Cardiac fibroblast (primary cell): ENCODE results near the gene DIPK1B.
A peak's percentile ranks its signal among the peaks of the same experiment; 100 is the strongest.

Source experiments
- DNase-seq, 2 donors: peaks; one replicate each; pipeline versions ENCODE4 v3.0.0 to v3.0.0-alpha.2; 2010; ENCODE audit warnings: low read depth in 2 of 2
- H3K4me3 ChIP-seq, 2 donors: replicated peaks in 1 of 2; 1 replicate in 1 of 2; 2 replicates in 1 of 2; pipeline ENCODE4 v1.5.1; 2011; ENCODE audit warnings: low read depth in 2 of 2, low read length in 2 of 2, mild to moderate bottlenecking in 2 of 2, moderate library complexity in 1 of 2
- TF ChIP-seq, protein P1 (sequence below): IDR thresholded peaks from one replicate; pipeline ENCODE4 v1.5.1; 2011; ENCODE audit warnings: low read depth, mild to moderate bottlenecking, low read length, inconsistent platforms

Gene DIPK1B

DNA sequence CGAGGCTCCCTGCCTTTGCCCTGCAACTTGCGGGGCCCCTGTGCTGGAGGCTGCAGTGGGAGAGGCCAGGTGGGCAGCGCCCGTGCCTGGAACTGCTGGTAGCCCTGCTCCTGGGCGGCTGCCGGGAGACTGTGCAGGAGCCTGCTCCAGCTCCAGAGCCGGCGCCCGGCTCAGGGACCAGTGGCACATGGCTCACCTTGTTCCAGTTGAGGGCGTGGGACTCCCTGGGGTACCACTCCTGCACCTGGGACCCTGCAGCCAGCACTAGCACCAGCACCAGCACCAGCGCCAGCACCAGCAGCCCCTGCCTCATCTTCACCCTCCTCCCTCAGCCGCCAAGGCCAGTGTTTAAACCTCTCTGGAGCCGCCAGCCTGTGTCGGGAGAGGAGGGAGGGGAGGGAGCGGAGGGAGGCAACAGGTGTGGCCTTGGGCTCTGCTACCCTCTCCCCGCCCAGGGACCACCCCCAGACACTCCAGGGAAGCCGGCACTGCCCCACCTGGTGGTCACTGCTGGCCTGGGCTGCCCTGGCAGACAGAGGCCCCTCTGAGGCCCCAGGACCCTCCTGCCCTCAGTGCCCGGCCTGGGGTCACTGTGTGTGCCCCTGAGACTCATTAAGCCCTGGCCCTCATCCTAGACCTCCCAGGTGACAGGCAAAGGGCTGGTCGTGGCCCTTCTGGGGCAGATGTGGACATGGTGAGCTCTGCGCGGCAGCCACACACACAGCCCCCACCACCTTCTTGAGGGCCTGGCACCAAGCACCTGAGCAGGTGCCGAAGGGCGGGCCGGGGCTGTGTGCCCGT lies 30.4 kb downstream of the DIPK1B start, which contains the start of gene LCN10:
Gene LCN10, minus strand, starts transcription at position 350 of the 801 bp plus-strand sequence. Its CDS starts 37 bp downstream, at position 313.
- no peak for DNase-seq
- H3K4me3 ChIP-seq: no peak within 1 kb of the TSS
- TF ChIP-seq, protein P1, sequence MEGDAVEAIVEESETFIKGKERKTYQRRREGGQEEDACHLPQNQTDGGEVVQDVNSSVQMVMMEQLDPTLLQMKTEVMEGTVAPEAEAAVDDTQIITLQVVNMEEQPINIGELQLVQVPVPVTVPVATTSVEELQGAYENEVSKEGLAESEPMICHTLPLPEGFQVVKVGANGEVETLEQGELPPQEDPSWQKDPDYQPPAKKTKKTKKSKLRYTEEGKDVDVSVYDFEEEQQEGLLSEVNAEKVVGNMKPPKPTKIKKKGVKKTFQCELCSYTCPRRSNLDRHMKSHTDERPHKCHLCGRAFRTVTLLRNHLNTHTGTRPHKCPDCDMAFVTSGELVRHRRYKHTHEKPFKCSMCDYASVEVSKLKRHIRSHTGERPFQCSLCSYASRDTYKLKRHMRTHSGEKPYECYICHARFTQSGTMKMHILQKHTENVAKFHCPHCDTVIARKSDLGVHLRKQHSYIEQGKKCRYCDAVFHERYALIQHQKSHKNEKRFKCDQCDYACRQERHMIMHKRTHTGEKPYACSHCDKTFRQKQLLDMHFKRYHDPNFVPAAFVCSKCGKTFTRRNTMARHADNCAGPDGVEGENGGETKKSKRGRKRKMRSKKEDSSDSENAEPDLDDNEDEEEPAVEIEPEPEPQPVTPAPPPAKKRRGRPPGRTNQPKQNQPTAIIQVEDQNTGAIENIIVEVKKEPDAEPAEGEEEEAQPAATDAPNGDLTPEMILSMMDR: peak; percentile 41

DNA sequence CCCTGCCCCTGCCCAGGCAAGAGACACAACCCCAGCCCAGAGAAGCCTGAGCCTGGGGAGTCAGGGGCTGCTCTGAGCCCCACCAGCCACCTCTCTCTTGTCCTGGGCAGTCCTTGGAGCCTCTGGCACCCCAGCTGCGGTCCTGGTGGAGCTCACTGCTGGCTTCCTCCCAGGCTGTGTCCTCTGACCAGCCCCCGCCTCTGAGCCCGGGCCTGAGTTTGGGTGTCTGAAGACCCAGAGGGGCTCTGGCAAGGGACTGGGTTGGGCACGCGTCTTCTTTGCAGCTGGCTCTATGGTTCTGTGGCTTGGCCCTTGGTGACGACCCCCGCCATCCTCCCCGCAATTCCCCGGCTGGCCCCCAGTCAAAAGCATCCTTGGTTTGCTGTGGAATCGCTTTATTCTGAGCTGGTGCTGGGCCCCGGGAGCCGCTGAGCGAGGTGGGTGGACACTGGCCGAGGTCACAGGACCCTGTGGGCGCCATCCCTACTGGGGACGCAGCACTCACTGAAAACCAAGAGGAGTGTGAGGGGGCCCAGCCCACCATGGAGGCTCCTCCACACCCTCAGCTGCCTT lies 31.4 kb downstream of the DIPK1B start:
- no peak overlapping the region for H3K4me3 ChIP-seq
- TF ChIP-seq, protein P1: no peak

DNA sequence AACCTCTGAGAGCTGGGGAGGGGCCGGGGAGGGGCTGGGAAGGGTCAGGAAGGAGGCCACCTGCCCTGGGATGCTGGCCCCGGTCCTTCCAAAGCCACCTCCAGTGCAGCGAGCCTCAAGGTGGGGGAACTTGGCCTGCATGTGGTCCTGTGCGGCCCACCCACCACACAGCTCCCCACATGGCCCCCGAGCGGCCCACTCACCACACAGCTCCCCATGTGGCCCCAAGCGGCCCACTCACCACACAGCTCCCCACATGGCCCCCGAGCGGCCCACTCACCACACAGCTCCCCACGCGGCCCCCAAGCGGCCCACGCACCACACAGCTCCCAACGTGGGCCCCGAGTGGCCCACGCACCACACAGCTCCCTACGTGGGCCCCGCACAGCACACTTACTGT lies 32.4 kb downstream of the DIPK1B start:
- no peak overlapping the region for H3K4me3 ChIP-seq
- TF ChIP-seq, protein P1: no peak
- no peak for DNase-seq

More for the DNA sequence above, 31.4 kb downstream of the DIPK1B start:
- DNase-seq: no peak

DNA sequence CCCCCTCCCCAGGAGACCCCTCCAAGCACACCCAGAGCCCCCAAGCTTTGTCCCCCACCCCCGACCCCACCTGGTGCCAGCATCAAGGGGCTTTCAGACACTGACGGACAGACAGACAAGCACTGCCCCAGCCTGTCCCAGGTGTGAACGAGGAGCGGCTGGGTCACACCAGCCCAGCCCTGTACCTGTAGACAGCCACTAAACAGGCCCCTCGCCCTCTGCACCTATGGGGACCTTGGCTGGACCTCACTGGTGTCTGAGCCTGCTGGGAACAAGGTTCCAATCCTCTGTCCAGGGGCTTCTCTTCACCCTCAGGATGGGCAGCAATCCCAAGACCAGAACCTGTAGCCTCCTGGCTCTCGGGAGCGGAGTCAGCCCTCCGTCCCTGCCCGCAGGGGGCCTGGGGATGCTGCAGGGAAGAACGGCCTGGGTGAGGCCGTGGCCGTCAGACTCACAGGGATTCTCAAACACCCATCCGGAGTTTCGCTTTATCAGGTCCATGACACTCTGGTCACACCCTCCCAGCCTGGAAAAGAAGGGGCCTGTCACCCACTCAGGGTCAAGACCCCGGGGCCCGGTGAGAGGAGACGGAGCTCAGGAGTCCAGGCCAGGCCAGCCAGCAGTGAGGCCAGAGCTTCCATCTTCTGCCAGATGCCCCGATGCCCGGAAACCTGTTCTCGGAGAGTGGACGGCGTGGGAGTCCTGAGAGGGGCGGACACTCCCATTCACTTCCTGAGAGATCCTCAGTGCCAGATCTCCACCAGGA lies 33.2 kb downstream of the DIPK1B start:
- TF ChIP-seq, protein P1: no peak
- no peak overlapping the region for H3K4me3 ChIP-seq
- no peak for DNase-seq

DNA sequence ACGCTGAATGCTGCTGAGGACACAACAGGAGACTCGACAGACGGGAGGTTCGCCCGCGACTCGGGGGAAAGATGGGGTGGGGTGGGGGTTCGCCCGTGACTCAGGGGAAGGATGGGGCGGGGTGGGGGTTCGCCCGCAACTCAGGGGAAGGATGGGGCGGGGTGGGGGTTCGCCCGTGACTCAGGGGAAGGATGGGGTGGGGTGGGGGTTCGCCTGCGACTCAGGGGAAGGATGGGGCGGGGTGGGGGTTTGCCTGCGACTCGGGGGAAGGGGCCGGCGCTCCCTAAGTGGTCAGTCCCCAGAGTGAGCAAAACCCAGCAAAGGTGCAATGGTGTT lies 33.8 kb downstream of the DIPK1B start:
- TF ChIP-seq, protein P1: no peak

DNA sequence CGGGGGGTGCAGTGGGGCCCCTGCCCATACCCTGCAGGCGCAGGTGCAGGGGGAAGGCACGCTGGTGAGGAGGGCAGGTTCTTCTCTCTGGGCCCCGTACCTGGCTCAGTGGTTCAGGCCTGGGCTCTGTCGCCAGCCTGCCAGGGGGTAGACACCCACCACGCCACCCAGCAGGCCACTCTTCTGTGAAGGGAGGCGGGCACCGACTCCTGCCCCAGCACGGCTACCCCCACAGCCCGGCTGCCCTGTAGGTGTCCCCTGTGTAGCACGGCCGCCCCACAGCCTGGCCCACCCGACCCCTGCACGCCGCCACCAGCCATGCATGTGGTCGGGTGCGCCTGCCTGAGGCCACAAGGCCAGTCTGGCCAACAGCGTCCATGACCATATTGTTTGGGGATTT lies 34.2 kb downstream of the DIPK1B start:
- no peak overlapping the region for H3K4me3 ChIP-seq
- no peak for DNase-seq
- TF ChIP-seq, protein P1: no peak

More for the DNA sequence above, 33.8 kb downstream of the DIPK1B start:
- no peak for DNase-seq
- H3K4me3 ChIP-seq: no peak overlapping the region
